WTC11 (cell line): Measurements from ENCODE around the gene RANBP10.

Experiments used
- ATF1 ChIP-seq: sonication (generic); formaldehyde crosslinking; IDR thresholded peaks from 2 replicates; pipeline ENCODE4 v1.8.1; 2023; ENCODE audit warnings: mild to moderate bottlenecking, moderate library complexity, missing genetic modification reagents
- CREB1 ChIP-seq: sonication (generic); formaldehyde crosslinking; IDR thresholded peaks from 2 replicates; pipeline ENCODE4 v1.8.0; 2023; ENCODE audit warnings: mild to moderate bottlenecking, missing genetic modification reagents
- CTCF ChIP-seq: fragments of 200-600 bp; IDR thresholded peaks from 2 replicates; pipeline ENCODE4 v1.8.0; 2022; ENCODE audit warnings: antibody characterized with exemption
- GABPB1 ChIP-seq: sonication (generic); formaldehyde crosslinking; IDR thresholded peaks from 2 replicates; pipeline ENCODE4 v1.8.1; 2023; ENCODE audit warnings: mild to moderate bottlenecking, missing genetic modification reagents
- JUN ChIP-seq: sonication (generic); formaldehyde crosslinking; IDR thresholded peaks from 2 replicates; pipeline ENCODE4 v1.8.0; 2023; ENCODE audit warnings: mild to moderate bottlenecking, missing genetic modification reagents
- PREB ChIP-seq: sonication (generic); formaldehyde crosslinking; IDR thresholded peaks from 2 replicates; pipeline ENCODE4 v1.8.1; 2022; ENCODE audit warnings: mild to moderate bottlenecking, missing genetic modification reagents, moderate library complexity, borderline replicate concordance
- SP1 ChIP-seq: sonication (generic); formaldehyde crosslinking; conservative IDR thresholded peaks from 2 replicates; pipeline ENCODE4 v1.8.1; 2022; ENCODE audit warnings: missing genetic modification reagents
- ZNF138 ChIP-seq: sonication (generic); formaldehyde crosslinking; conservative IDR thresholded peaks from 2 replicates; pipeline ENCODE4 v1.8.1; 2022; ENCODE audit warnings: mild to moderate bottlenecking, moderate library complexity, missing genetic modification reagents
- ZNF219 ChIP-seq: sonication (generic); formaldehyde crosslinking; IDR thresholded peaks from 2 replicates; pipeline ENCODE4 v1.8.0; 2023; ENCODE audit warnings: missing genetic modification reagents, mild to moderate bottlenecking, borderline replicate concordance
- ZNF423 ChIP-seq: fragments of 250-450 bp; sonication (Bioruptor Pico); IDR thresholded peaks from 2 replicates; pipeline ENCODE4 v2.1.2; 2022; ENCODE audit warnings: mild to moderate bottlenecking, moderate library complexity
- TF ChIP-seq, protein P1 (sequence below): fragments of 250-450 bp; sonication (Bioruptor Pico); IDR thresholded peaks from 2 replicates; pipeline ENCODE4 v1.9.0; 2021; ENCODE audit warnings: mild to moderate bottlenecking

DNA sequence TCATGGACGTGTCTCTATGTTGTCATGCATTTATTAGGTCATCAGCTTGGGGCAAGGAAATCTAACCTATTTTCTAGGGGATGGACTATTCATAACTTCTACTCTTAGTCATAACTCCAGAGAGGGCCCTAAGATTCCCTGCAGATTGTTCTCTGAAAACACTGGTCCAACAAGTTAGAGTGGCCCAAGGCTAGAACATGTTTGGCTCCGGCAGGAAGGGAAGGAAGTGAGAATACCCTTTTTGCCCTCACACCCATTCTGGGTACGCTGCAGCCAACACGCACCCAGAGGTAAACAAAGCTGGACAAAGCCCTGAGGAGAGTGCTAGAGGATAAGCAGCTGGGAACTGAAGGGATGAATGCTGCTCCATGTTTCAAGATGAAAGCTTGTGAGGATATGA, 129.8 kb downstream of the RANBP10 start:
- TF ChIP-seq CTCF (no peak), PREB (no peak), ZNF219 (no peak), ATF1 (CRISPR knock-in tag) (no peak), ZNF138 (no peak), GABPB1 (CRISPR knock-in tag) (no peak), ZNF423 (CRISPR knock-in tag) (no peak), JUN (CRISPR knock-in tag) (no peak), CREB1 (no peak), SP1 (CRISPR knock-in tag) (no peak)
- TF ChIP-seq, protein P1, sequence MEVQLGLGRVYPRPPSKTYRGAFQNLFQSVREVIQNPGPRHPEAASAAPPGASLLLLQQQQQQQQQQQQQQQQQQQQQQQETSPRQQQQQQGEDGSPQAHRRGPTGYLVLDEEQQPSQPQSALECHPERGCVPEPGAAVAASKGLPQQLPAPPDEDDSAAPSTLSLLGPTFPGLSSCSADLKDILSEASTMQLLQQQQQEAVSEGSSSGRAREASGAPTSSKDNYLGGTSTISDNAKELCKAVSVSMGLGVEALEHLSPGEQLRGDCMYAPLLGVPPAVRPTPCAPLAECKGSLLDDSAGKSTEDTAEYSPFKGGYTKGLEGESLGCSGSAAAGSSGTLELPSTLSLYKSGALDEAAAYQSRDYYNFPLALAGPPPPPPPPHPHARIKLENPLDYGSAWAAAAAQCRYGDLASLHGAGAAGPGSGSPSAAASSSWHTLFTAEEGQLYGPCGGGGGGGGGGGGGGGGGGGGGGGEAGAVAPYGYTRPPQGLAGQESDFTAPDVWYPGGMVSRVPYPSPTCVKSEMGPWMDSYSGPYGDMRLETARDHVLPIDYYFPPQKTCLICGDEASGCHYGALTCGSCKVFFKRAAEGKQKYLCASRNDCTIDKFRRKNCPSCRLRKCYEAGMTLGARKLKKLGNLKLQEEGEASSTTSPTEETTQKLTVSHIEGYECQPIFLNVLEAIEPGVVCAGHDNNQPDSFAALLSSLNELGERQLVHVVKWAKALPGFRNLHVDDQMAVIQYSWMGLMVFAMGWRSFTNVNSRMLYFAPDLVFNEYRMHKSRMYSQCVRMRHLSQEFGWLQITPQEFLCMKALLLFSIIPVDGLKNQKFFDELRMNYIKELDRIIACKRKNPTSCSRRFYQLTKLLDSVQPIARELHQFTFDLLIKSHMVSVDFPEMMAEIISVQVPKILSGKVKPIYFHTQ (CRISPR knock-in tag), result no peak
